HepG2 (cell line): ENCODE results near the gene PTPA. TPM values are rescaled to one million over a fixed set of nuclear protein-coding genes. Genes with fewer than 3 reads are reported as not detected.

ENCODE experiments used
- HDAC6 ChIP-seq: fragments of 200-600 bp; sonication (generic); IDR thresholded peaks from 2 replicates; pipeline ENCODE4 v1.7.0; 2017; ENCODE audit warnings: mild to moderate bottlenecking, antibody characterized with exemption, low read length, low read depth
- HMGXB4 ChIP-seq, 2 experiments: sonication (generic) in 1 of 2; formaldehyde crosslinking in 1 of 2; IDR thresholded peaks; 2 replicates each; pipeline versions ENCODE4 v1.4.0 to v1.6.1; 2018 to 2020; ENCODE audit warnings: missing genetic modification reagents in 2 of 2, borderline replicate concordance in 1 of 2, low read depth in 1 of 2, mild to moderate bottlenecking in 1 of 2, missing biosample characterization in 1 of 2
- KDM5A ChIP-seq: fragments of 200-600 bp; sonication (generic); IDR thresholded peaks from 2 replicates; pipeline ENCODE4 v1.7.0; 2018; ENCODE audit warnings: antibody characterized with exemption, mild to moderate bottlenecking, low read length, borderline replicate concordance
- KLF15 ChIP-seq: sonication (generic); formaldehyde crosslinking; IDR thresholded peaks from 2 replicates; pipeline ENCODE4 v1.8.1; 2023; ENCODE audit warnings: borderline replicate concordance, mild to moderate bottlenecking, inconsistent platforms, missing genetic modification reagents, mixed read lengths
- KMT2B ChIP-seq: IDR thresholded peaks from 2 replicates; pipeline ENCODE4 v1.6.1; 2016; ENCODE audit warnings: missing genetic modification reagents, missing compliant biosample characterization
- MAX ChIP-seq: IDR thresholded peaks from 2 replicates; pipeline ENCODE4 v1.6.1; 2012; ENCODE audit warnings: inconsistent platforms
- MNT ChIP-seq: fragments of 450-650 bp; IDR thresholded peaks from 2 replicates; pipeline ENCODE4 v1.6.1; 2016
- MTF2 ChIP-seq: sonication (generic); formaldehyde crosslinking; IDR thresholded peaks from 2 replicates; pipeline ENCODE4 v1.5.0; 2020; ENCODE audit warnings: missing genetic modification reagents, borderline replicate concordance
- POLR2AphosphoS5 ChIP-seq: IDR thresholded peaks from 2 replicates; pipeline ENCODE4 v1.6.1; 2012; ENCODE audit warnings: low read depth, low read length
- RAD21 ChIP-seq: fragments of 450-650 bp; formaldehyde crosslinking; IDR thresholded peaks from 2 replicates; pipeline ENCODE4 v1.5.0; 2020; ENCODE audit warnings: mild to moderate bottlenecking
- RBFOX2 ChIP-seq: fragments of 200-400 bp; formaldehyde crosslinking; IDR thresholded peaks from 2 replicates; pipeline ENCODE4 v1.6.1; 2017; ENCODE audit warnings: low read depth, mild to moderate bottlenecking, low read length
- RFXAP ChIP-seq: sonication (generic); formaldehyde crosslinking; IDR thresholded peaks from 2 replicates; pipeline ENCODE4 v1.4.0; 2020; ENCODE audit warnings: missing genetic modification reagents, borderline replicate concordance
- SIN3B ChIP-seq: fragments of 150-350 bp; IDR thresholded peaks from 2 replicates; pipeline ENCODE4 v1.6.1; 2014; ENCODE audit warnings: low read length
- SP2 ChIP-seq: sonication (generic); formaldehyde crosslinking; IDR thresholded peaks from 2 replicates; pipeline ENCODE4 v1.5.1; 2020; ENCODE audit warnings: mild to moderate bottlenecking, missing genetic modification reagents
- TAF15 ChIP-seq: fragments of 200-400 bp; formaldehyde crosslinking; IDR thresholded peaks from one replicate; pipeline ENCODE4 v1.6.1; 2018; ENCODE audit warnings: mild to moderate bottlenecking, low read depth, low read length; ENCODE audit not compliant: poor library complexity, severe bottlenecking
- TBX3 ChIP-seq: fragments of 450-650 bp; IDR thresholded peaks from 2 replicates; pipeline ENCODE4 v1.6.1; 2017; ENCODE audit warnings: antibody characterized with exemption, mild to moderate bottlenecking, inconsistent platforms, borderline replicate concordance
- TOPORS ChIP-seq: sonication (generic); formaldehyde crosslinking; IDR thresholded peaks from 2 replicates; pipeline ENCODE4 v1.8.0; 2023; ENCODE audit warnings: mild to moderate bottlenecking, missing genetic modification reagents
- YY1 ChIP-seq: IDR thresholded peaks from 2 replicates; pipeline ENCODE4 v1.6.1; 2011; ENCODE audit warnings: low read length, low read depth, moderate library complexity, mild to moderate bottlenecking; ENCODE audit not compliant: insufficient read depth, insufficient replicate concordance
- ZFP62 ChIP-seq: sonication (generic); formaldehyde crosslinking; IDR thresholded peaks from 2 replicates; pipeline ENCODE4 v1.4.0; 2020; ENCODE audit warnings: missing genetic modification reagents
- ZIK1 ChIP-seq: sonication (generic); formaldehyde crosslinking; IDR thresholded peaks from 2 replicates; pipeline ENCODE4 v1.5.0; 2020; ENCODE audit warnings: mild to moderate bottlenecking, low read depth, missing genetic modification reagents, borderline replicate concordance
- ZNF343 ChIP-seq: sonication (generic); formaldehyde crosslinking; IDR thresholded peaks from 2 replicates; pipeline ENCODE4 v1.4.0; 2020; ENCODE audit warnings: mild to moderate bottlenecking, missing genetic modification reagents
- ZNF557 ChIP-seq: sonication (generic); formaldehyde crosslinking; IDR thresholded peaks from 2 replicates; pipeline ENCODE4 v1.4.0; 2020; ENCODE audit warnings: missing genetic modification reagents
- ZNF614 ChIP-seq: IDR thresholded peaks from 2 replicates; pipeline ENCODE4 v1.6.1; 2018; ENCODE audit warnings: missing biosample characterization, missing genetic modification reagents, inconsistent platforms, borderline replicate concordance
- ZNF644 ChIP-seq: IDR thresholded peaks from 2 replicates; pipeline ENCODE4 v1.6.1; 2016; ENCODE audit warnings: low read depth
- ZNF670 ChIP-seq: sonication (generic); formaldehyde crosslinking; IDR thresholded peaks from 2 replicates; pipeline ENCODE4 v1.8.0; 2022; ENCODE audit warnings: mild to moderate bottlenecking, missing genetic modification reagents, borderline replicate concordance
- ZNF792 ChIP-seq: IDR thresholded peaks from 2 replicates; pipeline ENCODE4 v1.6.1; 2016
- ZNF839 ChIP-seq: sonication (generic); formaldehyde crosslinking; IDR thresholded peaks from 2 replicates; pipeline ENCODE4 v1.4.0; 2020; ENCODE audit warnings: missing genetic modification reagents, mild to moderate bottlenecking, borderline replicate concordance
- ZSCAN20 ChIP-seq: sonication (generic); formaldehyde crosslinking; IDR thresholded peaks from 2 replicates; pipeline ENCODE4 v1.4.0; 2020; ENCODE audit warnings: missing genetic modification reagents, mild to moderate bottlenecking, borderline replicate concordance
- polyA plus RNA-seq, 8 experiments: library from polyadenylated mRNA; depleted of rRNA in 3 of 8; stranded (reverse) in 7 of 8; unstranded in 1 of 8; fragments of >200 nt; fragmentation: Illumina TruSeq in 4 of 8; extraction: Trizol in 4 of 8; gene quantifications; 2 replicates each; pipeline versions ENCODE4 v1.2.1 to v1.2.3, GENCODE V29; 2011 to 2016; ENCODE audit warnings: low read depth in 4 of 8, missing spikeins in 1 of 8, mixed read lengths in 1 of 8; ENCODE audit not compliant: insufficient read depth in 1 of 8
- total RNA-seq, 5 experiments: library from RNA; depleted of rRNA; stranded (reverse); fragments of >200 nt; fragmentation: Illumina TruSeq; extraction: Trizol; gene quantifications; 2 replicates each; pipeline ENCODE4 v1.2.3, GENCODE V29; 2016; ENCODE audit warnings: low read depth in 1 of 5

Gene PTPA
- total and polyA plus RNA-seq, 2 of the 13 experiments (the other 11 are each of a cell fraction or from before 2014, with no cell fraction given), result 79.3 to 105 TPM

- TF ChIP-seq HMGXB4 (CRISPR knock-in tag; IDR thresholded peaks at IDR 0.05; ENCODE audit: borderline replicate concordance in 1 of 2, low read depth in 1 of 2) (peak in 1 of 2 experiments; percentile 59; a peak in 1 of 4 replicates), ZNF557 (CRISPR knock-in tag) (no peak), MTF2 (CRISPR knock-in tag) (no peak), ZNF614 (CRISPR knock-in tag) (0 out of 2 replicates have a peak, but pooled peaks have one; percentile 21), SP2 (CRISPR knock-in tag) (peak; percentile 96), ZNF343 (CRISPR knock-in tag) (peak; percentile 83; the same call in 1 of the 2 replicates), KDM5A (peak; percentile 92), ZFP62 (CRISPR knock-in tag) (no peak), TOPORS (CRISPR knock-in tag) (no peak; the same call in 1 of the 2 replicates), YY1 (peak; percentile 95), ZNF839 (no peak), KMT2B (CRISPR knock-in tag) (peak; percentile 78), MNT (peak; percentile 29; the same call in 1 of the 2 replicates), TAF15 (peak; percentile 35), RFXAP (peak; percentile 99), TBX3 (peak; percentile 72), KLF15 (peak; percentile 50; the same call in 1 of the 2 replicates), ZNF670 (CRISPR knock-in tag) (0 out of 2 replicates have a peak, but pooled peaks have one; percentile 53), POLR2AphosphoS5 (peak; percentile 59), ZNF792 (CRISPR knock-in tag) (peak; percentile 53; the same call in 1 of the 2 replicates), HDAC6 (no peak), ZIK1 (0 out of 2 replicates have a peak, but pooled peaks have one; percentile 2), ZSCAN20 (CRISPR knock-in tag) (no peak), ZNF644 (CRISPR knock-in tag) (no peak), RAD21 (CRISPR knock-in tag) (0 out of 2 replicates have a peak, but pooled peaks have one; percentile 30), RBFOX2 (peak; percentile 92), SIN3B (peak; percentile 92), MAX (peak; percentile 73)
Measured at GRCh38 chr9:129080601-129081387, 30.4 kb upstream of the PTPA start, which contains the start of gene DOLPP1 (continued).
